Jurkat, Clone E6-1 (cell line): ENCODE results near the gene TRDN.
"Not testable (repeated sequence)": the region's sequence is repeated elsewhere in the genome, so short reads cannot be mapped to it uniquely, and the experiment has no call there.

Experiments
- DNase-seq: peaks from one replicate; pipeline ENCODE4 v3.0.0-alpha.2; 2011; ENCODE audit warnings: low read depth, low spot score
- H3K4me3 ChIP-seq: 2 replicates; pipeline ENCODE4 v1.5.1; 2011; ENCODE audit warnings: mild to moderate bottlenecking, low read length, control low read depth, moderate library complexity

The TRDN gene

GRCh38 chr6:123635567-123635966, 1.2 kb downstream of the TRDN start:
- DNase-seq: no peak
- H3K4me3 ChIP-seq: no peak overlapping the region

- no peak for DNase-seq
- no peak overlapping the region for H3K4me3 ChIP-seq
Measured at GRCh38 chr6:123635144-123635543, 1.6 kb downstream of the TRDN start.

- DNase-seq: no peak
- H3K4me3 ChIP-seq: no peak overlapping the region
Measured at GRCh38 chr6:123632641-123633040, 4.1 kb downstream of the TRDN start.

GRCh38 chr6:123629258-123629941, 7.3 kb downstream of the TRDN start:
- DNase-seq: no peak
- H3K4me3 ChIP-seq: no peak overlapping the region

GRCh38 chr6:123625696-123626095, 11.1 kb downstream of the TRDN start:
- no peak overlapping the region for H3K4me3 ChIP-seq
- no peak for DNase-seq

- DNase-seq: no peak
- no peak overlapping the region for H3K4me3 ChIP-seq
Measured at GRCh38 chr6:123622780-123623179, 14.0 kb downstream of the TRDN start.

- no peak overlapping the region for H3K4me3 ChIP-seq
- DNase-seq: no peak
Measured at GRCh38 chr6:123619156-123619555, 17.6 kb downstream of the TRDN start.

GRCh38 chr6:123616942-123617341, 19.8 kb downstream of the TRDN start:
- no peak for DNase-seq

GRCh38 chr6:123616016-123616415, 20.7 kb downstream of the TRDN start:
- no peak for DNase-seq
- no peak overlapping the region for H3K4me3 ChIP-seq

More at GRCh38 chr6:123616942-123617341, 19.8 kb downstream of the TRDN start:
- no peak overlapping the region for H3K4me3 ChIP-seq

- no peak for DNase-seq
- no peak overlapping the region for H3K4me3 ChIP-seq
Measured at GRCh38 chr6:123610779-123611178, 26.0 kb downstream of the TRDN start.

- no peak for DNase-seq
- H3K4me3 ChIP-seq: no peak overlapping the region
Measured at GRCh38 chr6:123604067-123604466, 32.7 kb downstream of the TRDN start.

- H3K4me3 ChIP-seq: no peak overlapping the region
- DNase-seq: no peak
Measured at GRCh38 chr6:123598011-123598410, 38.7 kb downstream of the TRDN start.

GRCh38 chr6:123594776-123595175, 42.0 kb downstream of the TRDN start:
- DNase-seq: no peak
- no peak overlapping the region for H3K4me3 ChIP-seq

- H3K4me3 ChIP-seq: no peak overlapping the region
- DNase-seq: no peak
Measured at GRCh38 chr6:123592426-123592825, 44.3 kb downstream of the TRDN start.

- no peak overlapping the region for H3K4me3 ChIP-seq
- DNase-seq: no peak
Measured at GRCh38 chr6:123589973-123590372, 46.8 kb downstream of the TRDN start.

GRCh38 chr6:123589317-123589716, 47.4 kb downstream of the TRDN start:
- no peak overlapping the region for H3K4me3 ChIP-seq

GRCh38 chr6:123588546-123588895, 48.2 kb downstream of the TRDN start:
- no peak for DNase-seq
- no peak overlapping the region for H3K4me3 ChIP-seq

More at GRCh38 chr6:123589317-123589716, 47.4 kb downstream of the TRDN start:
- DNase-seq: no peak

- H3K4me3 ChIP-seq: no peak overlapping the region
- no peak for DNase-seq
Measured at GRCh38 chr6:123587838-123588545, 48.8 kb downstream of the TRDN start.

GRCh38 chr6:123587407-123587806, 49.3 kb downstream of the TRDN start:
- H3K4me3 ChIP-seq, DNase-seq: not testable (repeated sequence)

- no peak for DNase-seq
- H3K4me3 ChIP-seq: no peak overlapping the region
Measured at GRCh38 chr6:123580331-123580730, 56.4 kb downstream of the TRDN start.

- H3K4me3 ChIP-seq: no peak overlapping the region
- DNase-seq: no peak
Measured at GRCh38 chr6:123575188-123575587, 61.6 kb downstream of the TRDN start.
